H1 (cell line): Measurements from ENCODE around the gene SLC22A13.

ENCODE experiments used
- CTCF ChIP-seq, 3 experiments: IDR thresholded peaks; 1 replicate in 2 of 3; 2 replicates in 1 of 3; pipeline versions ENCODE4 v1.5.1 to v1.6.1; 2011; ENCODE audit warnings: low read length in 3 of 3, mild to moderate bottlenecking in 3 of 3, inconsistent platforms in 2 of 3, low read depth in 1 of 3, moderate library complexity in 1 of 3; ENCODE audit not compliant: insufficient read depth in 1 of 3; ENCODE audit errors: control extremely low read depth in 1 of 3
- GABPA ChIP-seq: IDR thresholded peaks from 2 replicates; pipeline ENCODE4 v1.6.1; 2011; ENCODE audit warnings: mild to moderate bottlenecking, low read length, moderate library complexity, borderline replicate concordance; ENCODE audit not compliant: insufficient read depth
- HDAC2 ChIP-seq, 2 experiments: fragments of 300-600 bp in 1 of 2; sonication (generic) in 1 of 2; IDR thresholded peaks; 2 replicates each; pipeline ENCODE4 v1.6.1; 2011 to 2012; ENCODE audit warnings: low read depth in 2 of 2, low read length in 2 of 2, mild to moderate bottlenecking in 2 of 2, moderate library complexity in 2 of 2, borderline replicate concordance in 1 of 2, inconsistent platforms in 1 of 2
- KDM1A ChIP-seq: fragments of 200-600, 300-600 bp; sonication (generic); IDR thresholded peaks from 2 replicates; pipeline ENCODE4 v1.7.1; 2016; ENCODE audit warnings: mild to moderate bottlenecking, low read length, borderline replicate concordance
- POLR2A ChIP-seq, 2 experiments: IDR thresholded peaks; 1 replicate in 1 of 2; 2 replicates in 1 of 2; pipeline ENCODE4 v1.6.1; 2011; ENCODE audit warnings: low read depth in 2 of 2, low read length in 2 of 2, mild to moderate bottlenecking in 2 of 2; ENCODE audit errors: control extremely low read depth in 1 of 2
- SP1 ChIP-seq: IDR thresholded peaks from 2 replicates; pipeline ENCODE4 v1.6.1; 2011; ENCODE audit warnings: low read depth, low read length
- TCF12 ChIP-seq: IDR thresholded peaks from 2 replicates; pipeline ENCODE4 v1.6.1; 2011; ENCODE audit warnings: low read depth, mild to moderate bottlenecking, low read length
- TF ChIP-seq, protein P1 (sequence below): IDR thresholded peaks from 2 replicates; pipeline ENCODE4 v1.6.1; 2011; ENCODE audit warnings: low read depth, mild to moderate bottlenecking, low read length; ENCODE audit not compliant: insufficient read depth

GRCh38 chr3:38267662-38268061 lies 2.0 kb downstream of the SLC22A13 start:
- TF ChIP-seq SP1: no peak
- no peak for TF ChIP-seq CTCF (IDR thresholded peaks at IDR 0.05; ENCODE audit: control extremely low read depth in 1 of 3, insufficient read depth in 1 of 3, low read depth in 1 of 3, low read length in 3 of 3)
- no peak for TF ChIP-seq GABPA
- no peak for TF ChIP-seq POLR2A (IDR thresholded peaks at IDR 0.05; ENCODE audit: control extremely low read depth in 1 of 2, low read depth in 2 of 2, low read length in 2 of 2)
- no peak for TF ChIP-seq TCF12
- no peak for TF ChIP-seq HDAC2 (IDR thresholded peaks at IDR 0.05; ENCODE audit: borderline replicate concordance in 1 of 2, low read depth in 2 of 2, low read length in 2 of 2)
- no peak for TF ChIP-seq KDM1A
- TF ChIP-seq, protein P1, sequence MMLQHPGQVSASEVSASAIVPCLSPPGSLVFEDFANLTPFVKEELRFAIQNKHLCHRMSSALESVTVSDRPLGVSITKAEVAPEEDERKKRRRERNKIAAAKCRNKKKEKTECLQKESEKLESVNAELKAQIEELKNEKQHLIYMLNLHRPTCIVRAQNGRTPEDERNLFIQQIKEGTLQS: no peak
